Stimulated activated CD8-positive, alpha-beta memory T cell treated with anti-CD3 and anti-CD28 coated beads, Interleukin-4, amount 100 ng/mL, for 1 hour (primary cell): ENCODE measurements around the gene TEP1.

Experiments
- DNase-seq, 2 donors: peaks; one replicate each; pipeline ENCODE4 v3.0.0-alpha.2; 2020; ENCODE audit warnings: low read depth in 2 of 2, low spot score in 1 of 2

The TEP1 gene

GRCh38 chr14:20434701-20435581 is 21.6 kb upstream of the TEP1 start:
- no peak for DNase-seq

- no peak for DNase-seq
Observed at GRCh38 chr14:20429801-20430669, 16.7 kb upstream of the TEP1 start.

- no peak for DNase-seq
Observed at GRCh38 chr14:20428802-20429201, 15.5 kb upstream of the TEP1 start.

DNA sequence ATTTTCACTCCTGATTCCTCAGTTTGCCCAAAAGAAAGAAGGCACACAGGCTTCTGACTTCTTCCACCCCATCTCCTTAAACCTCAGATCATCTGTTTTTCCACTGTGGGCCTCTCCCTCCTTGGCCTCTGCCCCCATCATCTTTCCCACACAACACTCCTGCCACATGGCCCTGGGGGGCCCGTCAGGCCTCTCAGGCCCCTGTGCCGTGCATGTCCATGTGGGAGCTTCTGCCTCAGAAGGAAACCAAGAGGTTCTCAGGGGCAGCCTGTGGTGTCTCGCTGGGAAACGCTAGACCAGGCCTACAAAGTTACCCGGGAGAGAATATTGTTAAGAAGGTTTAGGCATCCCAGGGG is 14.7 kb upstream of the TEP1 start:
- DNase-seq: no peak

- DNase-seq: no peak
Observed at GRCh38 chr14:20427231-20428009, 14.1 kb upstream of the TEP1 start.

GRCh38 chr14:20424851-20425250 is 11.6 kb upstream of the TEP1 start:
- DNase-seq: no peak

DNA sequence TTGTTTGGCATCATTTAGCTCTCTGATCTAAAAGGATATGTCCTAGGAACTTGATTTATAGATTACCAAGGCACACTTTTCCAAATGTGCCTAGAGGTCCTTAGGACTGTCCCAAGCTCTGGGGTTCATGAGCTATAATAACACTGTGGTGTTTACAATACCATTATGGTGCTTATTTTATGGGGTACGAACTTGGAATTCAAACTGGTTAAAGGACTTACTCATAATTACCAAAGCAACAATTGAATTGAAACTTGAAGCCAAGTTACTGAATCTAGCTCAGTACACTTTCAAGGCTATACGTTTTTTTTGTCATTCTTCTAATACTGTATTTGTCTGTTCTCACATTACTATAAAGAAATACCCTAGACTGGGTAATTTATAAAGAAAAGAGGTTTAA is 9.6 kb upstream of the TEP1 start:
- no peak for DNase-seq

GRCh38 chr14:20421267-20421666 is 8.0 kb upstream of the TEP1 start:
- DNase-seq: no peak

DNA sequence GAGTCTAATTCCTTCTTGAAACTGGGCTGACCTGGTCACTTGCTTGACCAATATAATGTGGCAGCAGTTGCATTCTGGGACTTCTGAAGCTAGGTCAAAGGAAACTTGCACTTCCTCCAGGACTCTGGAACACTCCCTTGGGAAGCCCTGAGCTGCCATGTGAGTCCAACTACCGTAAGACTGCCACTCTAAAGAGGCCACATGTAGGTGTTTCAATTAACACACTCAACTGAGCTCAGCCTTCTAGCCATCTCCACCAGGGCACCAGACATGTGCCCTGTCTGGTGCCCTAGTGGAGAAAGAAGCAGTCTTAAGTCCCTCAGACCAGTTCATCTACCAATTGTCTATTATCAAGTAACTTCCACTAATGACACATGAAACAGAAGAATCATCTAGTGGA is 6.1 kb upstream of the TEP1 start:
- no peak for DNase-seq

- no peak for DNase-seq
Observed at GRCh38 chr14:20418501-20418909, 5.2 kb upstream of the TEP1 start.

DNA sequence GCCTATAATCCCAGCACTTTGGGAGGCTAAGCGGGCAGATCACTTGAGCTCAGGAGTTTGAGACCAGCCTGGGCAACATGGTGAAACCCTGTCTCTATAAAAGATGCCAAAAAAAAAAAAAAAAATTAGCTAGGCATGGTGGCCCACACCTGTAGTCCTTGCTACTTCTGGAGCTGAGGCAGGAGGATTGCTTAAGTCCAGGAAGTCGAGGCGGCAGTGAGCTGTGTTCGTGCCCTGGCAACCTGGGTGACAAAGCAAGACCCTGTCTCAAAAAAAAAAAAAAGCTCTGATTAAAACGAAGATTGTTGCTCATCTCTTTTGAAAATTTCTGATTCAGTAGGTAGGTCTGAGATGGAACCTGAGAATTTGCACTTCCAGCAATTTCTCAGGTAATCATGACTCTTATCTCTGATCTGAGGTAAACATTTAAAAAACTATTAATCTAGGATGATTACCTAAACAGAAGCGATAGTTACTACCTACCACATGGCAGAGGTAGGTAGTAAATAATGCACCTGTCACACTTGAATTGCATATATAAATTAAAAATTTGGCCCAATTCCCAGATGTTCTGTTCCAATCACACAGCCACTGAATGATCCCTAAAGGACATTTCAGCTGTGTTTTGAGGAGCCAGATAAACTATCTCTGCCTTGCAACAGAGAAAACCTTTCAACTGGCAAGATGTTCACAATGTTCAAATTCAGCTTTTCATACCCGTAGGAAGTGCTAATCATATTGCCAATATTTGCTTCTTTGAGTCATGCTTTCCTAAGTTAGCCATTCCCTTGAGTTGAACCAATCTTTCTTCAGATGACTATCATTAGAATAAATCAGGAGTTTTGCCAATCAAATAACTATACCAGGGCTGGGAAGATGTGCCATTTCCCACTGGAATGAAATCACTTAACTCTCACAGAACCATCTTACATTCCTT is 4.2 kb upstream of the TEP1 start:
- DNase-seq: no peak

- no peak for DNase-seq
Observed at GRCh38 chr14:20416223-20416622, 2.9 kb upstream of the TEP1 start.

- no peak for DNase-seq
Observed at GRCh38 chr14:20415782-20416206, 2.5 kb upstream of the TEP1 start.

DNA sequence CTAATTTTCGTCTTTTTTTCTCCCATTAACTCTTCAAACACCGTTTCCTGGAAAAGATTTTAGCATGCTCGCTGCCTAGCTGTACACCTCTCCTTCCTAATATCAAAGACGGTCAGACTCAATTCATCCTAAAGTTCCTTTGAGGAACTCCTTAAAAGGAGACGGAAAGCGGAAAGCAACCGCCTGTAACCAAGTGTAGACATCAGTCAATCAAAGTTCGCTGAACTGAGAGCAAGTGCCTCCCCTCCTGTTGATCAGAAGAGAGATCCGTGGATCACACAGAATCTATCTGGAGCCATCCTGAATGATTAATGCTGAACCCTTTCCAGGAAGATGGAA is 412 bp upstream of the TEP1 start:
- DNase-seq: no peak

- no peak for DNase-seq
Observed at GRCh38 chr14:20412411-20412810, 890 bp downstream of the TEP1 start.

- DNase-seq: no peak
Observed at GRCh38 chr14:20409226-20409625, 4.1 kb downstream of the TEP1 start.

DNA sequence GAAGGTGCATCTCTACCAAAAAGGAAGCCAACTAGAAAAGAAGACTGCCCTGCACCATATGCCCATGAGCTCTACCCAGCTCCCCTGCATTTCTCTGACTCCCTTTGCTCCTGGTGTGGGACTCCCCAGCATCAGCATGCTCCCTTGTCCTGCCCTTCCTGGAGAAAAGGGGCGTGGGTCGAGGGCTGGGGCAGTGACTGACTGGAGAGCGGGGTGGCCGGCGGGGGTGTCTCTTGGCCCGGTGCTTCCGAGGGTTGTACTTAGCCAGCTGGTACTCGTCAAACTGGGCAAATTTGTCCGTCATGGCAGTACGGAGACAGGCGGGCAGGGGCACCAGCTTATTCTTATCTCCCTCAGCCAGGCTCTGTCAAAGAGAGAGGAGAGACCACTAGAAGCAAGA is 9.8 kb downstream of the TEP1 start:
- DNase-seq: no peak

DNA sequence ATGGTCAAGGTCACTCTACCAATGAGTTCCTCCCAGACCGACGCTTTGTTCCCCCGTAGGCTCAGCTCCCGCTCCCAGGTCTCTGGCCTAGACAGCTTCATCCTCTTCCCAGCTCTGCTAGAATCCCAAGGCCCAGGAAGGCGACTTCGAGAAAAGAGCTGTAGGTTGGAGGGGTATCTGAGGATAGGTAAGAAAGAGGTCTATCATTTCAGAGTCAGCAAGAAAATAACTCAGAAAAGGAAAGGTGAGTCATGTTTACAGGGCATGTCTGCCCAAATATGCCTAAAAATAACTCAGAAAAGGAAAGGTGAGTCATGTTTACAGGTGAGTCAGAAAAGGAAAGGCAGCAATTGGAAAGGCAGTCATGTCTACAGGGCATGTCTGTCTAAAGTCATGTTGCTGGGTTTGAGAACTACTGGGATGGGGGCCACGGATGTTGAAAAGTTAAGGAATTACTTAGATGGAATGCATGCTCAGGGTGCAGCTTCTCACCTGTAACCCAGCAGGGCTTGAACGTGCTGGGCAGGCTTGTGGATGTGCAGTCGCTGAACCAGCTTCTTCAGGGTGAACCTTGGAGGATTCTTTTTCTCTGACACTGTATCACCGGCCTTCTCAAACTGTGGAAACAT is 12.2 kb downstream of the TEP1 start:
- no peak for DNase-seq

DNA sequence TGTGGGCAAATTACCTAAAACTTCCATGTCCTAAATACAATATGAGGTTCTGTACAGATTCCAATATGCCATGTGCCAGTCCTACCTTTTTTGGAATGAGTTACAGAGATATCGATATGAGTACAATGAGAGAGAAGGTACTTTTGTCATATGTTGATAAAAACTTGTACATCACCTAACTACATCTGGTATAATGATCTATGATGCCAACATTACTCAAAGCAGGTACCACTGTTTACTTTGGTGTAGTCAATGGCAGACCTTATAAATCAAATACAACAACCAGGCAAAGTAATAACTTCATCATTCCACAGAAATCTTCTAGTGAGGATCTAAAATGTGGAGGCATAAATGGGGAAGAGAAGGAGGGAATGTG is 12.7 kb downstream of the TEP1 start:
- DNase-seq: no peak

DNA sequence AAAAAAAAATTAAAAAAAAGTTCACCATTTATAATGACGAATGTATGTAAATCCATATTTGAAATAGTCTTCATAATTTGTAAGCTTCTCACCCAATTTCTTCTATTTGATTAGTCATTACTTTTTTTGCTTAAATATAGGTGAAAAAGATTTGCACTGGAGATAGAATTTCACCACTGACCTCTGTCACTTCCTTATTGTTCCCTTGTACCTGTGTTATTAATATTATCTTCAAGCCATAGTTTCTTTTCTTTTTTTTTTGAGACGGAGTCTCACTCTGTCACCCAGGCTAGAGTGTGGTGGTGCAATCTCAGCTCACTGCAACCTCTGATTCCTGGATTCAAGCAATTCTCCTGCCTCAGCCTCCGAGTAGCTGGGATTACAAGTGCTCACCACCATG is 15.8 kb downstream of the TEP1 start:
- no peak for DNase-seq
